ENCODE results near the gene PLEKHM3.

DNA sequence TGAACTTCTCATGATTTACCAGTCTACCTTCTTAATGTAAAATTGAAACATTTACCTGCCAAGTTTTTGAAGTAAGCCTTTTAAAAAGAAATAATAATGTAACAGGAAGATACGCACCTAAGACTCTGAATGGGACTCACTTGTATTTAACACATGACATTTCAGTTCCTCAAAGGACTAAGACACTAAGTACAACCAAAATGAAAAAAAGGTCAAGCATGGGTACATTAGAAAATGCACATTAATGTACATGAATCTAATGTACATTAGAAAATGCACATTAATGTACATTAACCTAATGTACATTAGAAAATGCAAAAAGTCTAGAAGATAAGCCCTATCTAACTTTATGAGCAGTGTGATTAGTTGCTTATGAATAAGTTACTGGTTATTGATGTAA lies 186.3 kb downstream of the PLEKHM3 start:
- TF ChIP-seq, protein P1, sequence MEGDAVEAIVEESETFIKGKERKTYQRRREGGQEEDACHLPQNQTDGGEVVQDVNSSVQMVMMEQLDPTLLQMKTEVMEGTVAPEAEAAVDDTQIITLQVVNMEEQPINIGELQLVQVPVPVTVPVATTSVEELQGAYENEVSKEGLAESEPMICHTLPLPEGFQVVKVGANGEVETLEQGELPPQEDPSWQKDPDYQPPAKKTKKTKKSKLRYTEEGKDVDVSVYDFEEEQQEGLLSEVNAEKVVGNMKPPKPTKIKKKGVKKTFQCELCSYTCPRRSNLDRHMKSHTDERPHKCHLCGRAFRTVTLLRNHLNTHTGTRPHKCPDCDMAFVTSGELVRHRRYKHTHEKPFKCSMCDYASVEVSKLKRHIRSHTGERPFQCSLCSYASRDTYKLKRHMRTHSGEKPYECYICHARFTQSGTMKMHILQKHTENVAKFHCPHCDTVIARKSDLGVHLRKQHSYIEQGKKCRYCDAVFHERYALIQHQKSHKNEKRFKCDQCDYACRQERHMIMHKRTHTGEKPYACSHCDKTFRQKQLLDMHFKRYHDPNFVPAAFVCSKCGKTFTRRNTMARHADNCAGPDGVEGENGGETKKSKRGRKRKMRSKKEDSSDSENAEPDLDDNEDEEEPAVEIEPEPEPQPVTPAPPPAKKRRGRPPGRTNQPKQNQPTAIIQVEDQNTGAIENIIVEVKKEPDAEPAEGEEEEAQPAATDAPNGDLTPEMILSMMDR (conservative IDR thresholded peaks at IDR 0.05) = no peak
- TF ChIP-seq EZH2 (IDR thresholded peaks at IDR 0.05; ENCODE audit: low read depth) = no peak
